ENCODE results near the gene CDH4. TPM values are rescaled to one million over a fixed set of nuclear protein-coding genes. Genes with fewer than 3 reads are reported as not detected.

The CDH4 gene
- total RNA-seq, 1 donor from 2014 or later: 3.2 TPM

- H3K27ac Mint-ChIP-seq (ENCODE audit: unreplicated experiment): no peak overlapping the region
- H3K9ac ChIP-seq (ENCODE audit: low read length): no peak overlapping the region
- no peak overlapping the region for H3K4me2 ChIP-seq (ENCODE audit: low read length)
- H3K27me3 ChIP-seq (ENCODE audit: insufficient read depth, low read length): no peaks in the 10 kb centered on the region
- H3K4me3 ChIP-seq (ENCODE audit: insufficient read depth, low read depth, low read length): no peak overlapping the region
- no peaks in the 10 kb centered on the region for H3K4me1 ChIP-seq (ENCODE audit: insufficient read depth, low read length)
- H3K9me3 ChIP-seq (ENCODE audit: insufficient read depth, low read depth, low read length): peaks cover 3% of the 10 kb centered on the region
- H3K79me2 ChIP-seq (ENCODE audit: insufficient read depth, low read length): no peaks in the 10 kb centered on the region
- TF ChIP-seq CTCF (IDR thresholded peaks at IDR 0.05; ENCODE audit: insufficient read depth, low read depth, low read length): no peak
- no peak for TF ChIP-seq EZH2 (IDR thresholded peaks at IDR 0.05; ENCODE audit: insufficient read depth, low read length)
- H4K20me1 ChIP-seq (ENCODE audit: insufficient read depth, low read length): peaks cover 12% of the 10 kb centered on the region
- FAIRE-seq (no peak), DNase-seq (ENCODE audit: low read depth) (no peak)
- H3K27ac ChIP-seq (ENCODE audit: low read depth, low read length): no peak overlapping the region
- H2AFZ ChIP-seq (ENCODE audit: low read depth, low read length): no peak overlapping the region
- H3K9me3 Mint-ChIP-seq (ENCODE audit: unreplicated experiment): no peaks in the 10 kb centered on the region
- H3K36me3 Mint-ChIP-seq (ENCODE audit: low read depth, unreplicated experiment): no peaks in the 10 kb centered on the region
- peaks cover 24% of the 10 kb centered on the region for H3K27me3 Mint-ChIP-seq (ENCODE audit: low read depth, unreplicated experiment)
- no peak overlapping the region for H3K4me3 Mint-ChIP-seq (ENCODE audit: unreplicated experiment)
- H3K36me3 ChIP-seq (ENCODE audit: insufficient read depth, low read length): no peaks in the 10 kb centered on the region
- H3K4me1 Mint-ChIP-seq (ENCODE audit: low read depth, unreplicated experiment): no peaks in the 10 kb centered on the region
These were observed 168.7 kb downstream of the CDH4 start for GRCh38 chr20:61420781-61421180.

GRCh38 chr20:61422636-61423425 lies 170.8 kb downstream of the CDH4 start:
- H3K27ac ChIP-seq (ENCODE audit: low read depth, low read length): no peak overlapping the region
- no peak overlapping the region for H3K4me3 Mint-ChIP-seq (ENCODE audit: unreplicated experiment)
- H3K9me3 ChIP-seq (ENCODE audit: insufficient read depth, low read depth, low read length): peaks cover 3% of the 10 kb centered on the region
- no peak overlapping the region for H3K4me3 ChIP-seq (ENCODE audit: insufficient read depth, low read depth, low read length)
- no peak for DNase-seq (ENCODE audit: low read depth)
- no peak overlapping the region for H2AFZ ChIP-seq (ENCODE audit: low read depth, low read length)
- H3K4me1 Mint-ChIP-seq (ENCODE audit: low read depth, unreplicated experiment): no peaks in the 10 kb centered on the region
- H4K20me1 ChIP-seq (ENCODE audit: insufficient read depth, low read length): peaks cover 11% of the 10 kb centered on the region
- FAIRE-seq: no peak
- no peak overlapping the region for H3K4me2 ChIP-seq (ENCODE audit: low read length)
- H3K27me3 Mint-ChIP-seq (ENCODE audit: low read depth, unreplicated experiment): peaks cover 32% of the 10 kb centered on the region
- no peak for TF ChIP-seq EZH2 (IDR thresholded peaks at IDR 0.05; ENCODE audit: insufficient read depth, low read length)
- no peak for TF ChIP-seq CTCF (IDR thresholded peaks at IDR 0.05; ENCODE audit: insufficient read depth, low read depth, low read length)
- no peak overlapping the region for H3K27ac Mint-ChIP-seq (ENCODE audit: unreplicated experiment)
- no peaks in the 10 kb centered on the region for H3K27me3 ChIP-seq (ENCODE audit: insufficient read depth, low read length)
- H3K79me2 ChIP-seq (ENCODE audit: insufficient read depth, low read length): no peaks in the 10 kb centered on the region
- no peaks in the 10 kb centered on the region for H3K36me3 Mint-ChIP-seq (ENCODE audit: low read depth, unreplicated experiment)
- H3K4me1 ChIP-seq (ENCODE audit: insufficient read depth, low read length): no peaks in the 10 kb centered on the region
- H3K9ac ChIP-seq (ENCODE audit: low read length): no peak overlapping the region
- H3K9me3 Mint-ChIP-seq (ENCODE audit: unreplicated experiment): no peaks in the 10 kb centered on the region
- no peaks in the 10 kb centered on the region for H3K36me3 ChIP-seq (ENCODE audit: insufficient read depth, low read length)

- Histone ChIP-seq H3K79me2 (ENCODE audit: insufficient read depth, low read length) (no peaks in the 10 kb centered on the region), H3K27ac (ENCODE audit: low read depth, low read length) (no peak overlapping the region), H3K4me2 (ENCODE audit: low read length) (no peak overlapping the region), H3K27me3 (ENCODE audit: insufficient read depth, low read length) (no peaks in the 10 kb centered on the region), H3K9me3 (ENCODE audit: insufficient read depth, low read depth, low read length) (peaks cover 3% of the 10 kb centered on the region), H3K4me1 (ENCODE audit: insufficient read depth, low read length) (no peaks in the 10 kb centered on the region), H4K20me1 (ENCODE audit: insufficient read depth, low read length) (peaks cover 11% of the 10 kb centered on the region), H2AFZ (ENCODE audit: low read depth, low read length) (no peak overlapping the region), H3K4me3 (ENCODE audit: insufficient read depth, low read depth, low read length) (no peak overlapping the region), H3K36me3 (ENCODE audit: insufficient read depth, low read length) (no peaks in the 10 kb centered on the region), H3K9ac (ENCODE audit: low read length) (no peak overlapping the region)
- H3K4me3 Mint-ChIP-seq (ENCODE audit: unreplicated experiment): no peak overlapping the region
- H3K9me3 Mint-ChIP-seq (ENCODE audit: unreplicated experiment): no peaks in the 10 kb centered on the region
- DNase-seq (ENCODE audit: low read depth) (no peak), FAIRE-seq (no peak)
- no peak overlapping the region for H3K27ac Mint-ChIP-seq (ENCODE audit: unreplicated experiment)
- no peaks in the 10 kb centered on the region for H3K36me3 Mint-ChIP-seq (ENCODE audit: low read depth, unreplicated experiment)
- H3K4me1 Mint-ChIP-seq (ENCODE audit: low read depth, unreplicated experiment): no peaks in the 10 kb centered on the region
- H3K27me3 Mint-ChIP-seq (ENCODE audit: low read depth, unreplicated experiment): peaks cover 40% of the 10 kb centered on the region
- TF ChIP-seq EZH2 (IDR thresholded peaks at IDR 0.05; ENCODE audit: insufficient read depth, low read length): no peak
- no peak for TF ChIP-seq CTCF (IDR thresholded peaks at IDR 0.05; ENCODE audit: insufficient read depth, low read depth, low read length)
These were observed 172.1 kb downstream of the CDH4 start for GRCh38 chr20:61424011-61424627.

All from astrocyte (in vitro differentiated cells and primary cell).